BJ (cell line): ENCODE data around the gene AVL9. TPM values are rescaled to one million over a fixed set of nuclear protein-coding genes. Genes with fewer than 3 reads are reported as not detected.
"Not testable (repeated sequence)": the region's sequence is repeated elsewhere in the genome, so short reads cannot be mapped to it uniquely, and the experiment has no call there.

Experiments
- CTCF ChIA-PET: fragments of 350-600 bp; formaldehyde crosslinking; extraction: SDS; loops from one replicate; lab custom pipeline; 2021; ENCODE audit warnings: antibody characterized with exemption, inconsistent platforms; lab: Yijun Ruan, JAX
- POLR2A ChIA-PET: fragments of 300-600 bp; sonication (Branson Sonifier 250); formaldehyde crosslinking; extraction: SDS; loops from one replicate; lab custom pipeline; 2021; ENCODE audit warnings: antibody characterized with exemption; lab: Charles Lee
- DNase-seq: peaks from one replicate; pipeline ENCODE4 v3.0.0-alpha.2; 2011; ENCODE audit warnings: low read depth
- H3K27me3 ChIP-seq: 2 replicates; pipeline ENCODE4 v1.6.0; 2011; ENCODE audit warnings: low read length; ENCODE audit not compliant: control insufficient read depth, insufficient read depth
- H3K36me3 ChIP-seq: 2 replicates; pipeline ENCODE4 v1.5.1; 2011; ENCODE audit warnings: low read length; ENCODE audit not compliant: control insufficient read depth, insufficient read depth
- H3K4me3 ChIP-seq: 2 replicates; pipeline ENCODE4 v1.5.1; 2011; ENCODE audit warnings: low read depth, mild to moderate bottlenecking, control low read depth, low read length
- polyA plus RNA-seq: library from polyadenylated mRNA; depleted of rRNA; stranded (reverse); fragments of >200 nt; gene quantifications from 2 replicates; pipeline ENCODE4 v1.2.3, GENCODE V29; 2011
- TF ChIP-seq, protein P1 (sequence below): IDR thresholded peaks from 2 replicates; pipeline ENCODE4 v1.5.1; 2011; ENCODE audit warnings: low read depth, mild to moderate bottlenecking, control low read depth, inconsistent platforms, low read length, moderate library complexity; ENCODE audit not compliant: insufficient read depth

Gene AVL9
- polyA plus RNA-seq, 1 experiment: 12.0 TPM

DNA sequence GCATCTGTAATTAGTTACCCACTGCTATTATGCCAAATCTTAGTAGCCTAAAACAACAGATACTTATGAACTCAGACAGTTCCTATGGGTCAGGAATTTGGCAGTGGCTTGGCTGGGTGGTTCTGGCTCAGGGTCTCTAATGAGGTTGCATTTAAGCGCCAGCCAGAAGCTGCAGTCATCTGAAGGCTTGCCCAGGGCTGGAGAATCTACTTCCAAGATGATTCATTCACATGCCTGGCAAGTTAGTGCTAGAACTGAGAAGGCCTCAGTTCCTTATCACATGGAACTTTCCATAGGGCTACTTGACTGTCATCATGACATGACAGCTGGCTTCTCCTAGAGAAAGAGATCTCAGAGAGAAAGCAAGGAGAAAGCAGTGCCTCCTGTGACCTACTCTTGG is 121.3 kb downstream of the AVL9 start:
- Histone ChIP-seq H3K27me3 (no peaks in the 10 kb centered on the region), H3K36me3 (no peaks in the 10 kb centered on the region), H3K4me3 (no peak overlapping the region)
- peak; percentile 53 for DNase-seq
- ChIA-PET POLR2A (no interaction called here), CTCF (no interaction called here)
- TF ChIP-seq, protein P1, sequence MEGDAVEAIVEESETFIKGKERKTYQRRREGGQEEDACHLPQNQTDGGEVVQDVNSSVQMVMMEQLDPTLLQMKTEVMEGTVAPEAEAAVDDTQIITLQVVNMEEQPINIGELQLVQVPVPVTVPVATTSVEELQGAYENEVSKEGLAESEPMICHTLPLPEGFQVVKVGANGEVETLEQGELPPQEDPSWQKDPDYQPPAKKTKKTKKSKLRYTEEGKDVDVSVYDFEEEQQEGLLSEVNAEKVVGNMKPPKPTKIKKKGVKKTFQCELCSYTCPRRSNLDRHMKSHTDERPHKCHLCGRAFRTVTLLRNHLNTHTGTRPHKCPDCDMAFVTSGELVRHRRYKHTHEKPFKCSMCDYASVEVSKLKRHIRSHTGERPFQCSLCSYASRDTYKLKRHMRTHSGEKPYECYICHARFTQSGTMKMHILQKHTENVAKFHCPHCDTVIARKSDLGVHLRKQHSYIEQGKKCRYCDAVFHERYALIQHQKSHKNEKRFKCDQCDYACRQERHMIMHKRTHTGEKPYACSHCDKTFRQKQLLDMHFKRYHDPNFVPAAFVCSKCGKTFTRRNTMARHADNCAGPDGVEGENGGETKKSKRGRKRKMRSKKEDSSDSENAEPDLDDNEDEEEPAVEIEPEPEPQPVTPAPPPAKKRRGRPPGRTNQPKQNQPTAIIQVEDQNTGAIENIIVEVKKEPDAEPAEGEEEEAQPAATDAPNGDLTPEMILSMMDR: no peak

DNA sequence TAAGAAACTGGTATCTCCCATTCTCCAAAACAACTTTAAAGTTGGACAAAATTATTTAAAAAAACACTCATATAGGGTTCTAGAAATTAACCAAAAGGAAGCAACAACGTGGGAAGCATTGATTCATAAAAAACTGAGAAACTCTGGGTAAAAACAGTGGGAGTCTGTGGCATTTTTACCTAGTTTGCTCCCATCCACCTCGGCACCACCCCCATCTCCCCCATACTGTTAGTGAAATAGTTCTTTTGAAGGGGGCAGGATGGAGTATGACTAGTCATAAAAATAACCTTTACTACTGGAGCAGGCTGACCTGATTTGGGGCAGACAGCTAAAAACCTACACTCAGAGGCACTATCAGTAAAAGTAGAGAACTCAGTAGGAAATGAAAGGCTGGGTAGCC is 123.2 kb downstream of the AVL9 start:
- ChIA-PET CTCF (no interaction called here), POLR2A (no interaction called here)
- H3K27me3 ChIP-seq: no peaks in the 10 kb centered on the region
- DNase-seq: no peak
- TF ChIP-seq, protein P1: no peak
- no peak overlapping the region for H3K4me3 ChIP-seq
- no peaks in the 10 kb centered on the region for H3K36me3 ChIP-seq

DNA sequence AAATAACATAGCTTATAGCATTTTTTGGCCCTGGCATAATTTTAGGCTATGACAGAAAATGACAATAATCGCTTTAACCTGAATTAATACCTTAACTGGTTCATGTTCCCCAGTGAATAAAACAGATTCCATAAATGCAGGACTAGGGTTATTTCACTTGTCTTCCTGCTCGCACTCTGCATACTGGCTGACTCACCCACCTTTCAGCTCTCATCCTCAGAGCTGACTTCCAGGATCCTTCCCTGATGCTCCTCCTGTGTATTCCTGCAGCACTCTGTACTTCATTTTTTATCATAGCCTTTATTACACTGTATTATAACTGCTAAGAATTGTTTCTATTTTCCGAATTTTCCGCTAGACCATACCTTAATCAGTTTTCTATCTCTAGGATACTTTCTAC is 123.7 kb downstream of the AVL9 start:
- Histone ChIP-seq H3K27me3 (no peaks in the 10 kb centered on the region), H3K4me3 (no peak overlapping the region), H3K36me3 (no peaks in the 10 kb centered on the region)
- no peak for DNase-seq
- CTCF ChIA-PET: no interaction called here
- TF ChIP-seq, protein P1: no peak
- POLR2A ChIA-PET: no interaction called here

DNA sequence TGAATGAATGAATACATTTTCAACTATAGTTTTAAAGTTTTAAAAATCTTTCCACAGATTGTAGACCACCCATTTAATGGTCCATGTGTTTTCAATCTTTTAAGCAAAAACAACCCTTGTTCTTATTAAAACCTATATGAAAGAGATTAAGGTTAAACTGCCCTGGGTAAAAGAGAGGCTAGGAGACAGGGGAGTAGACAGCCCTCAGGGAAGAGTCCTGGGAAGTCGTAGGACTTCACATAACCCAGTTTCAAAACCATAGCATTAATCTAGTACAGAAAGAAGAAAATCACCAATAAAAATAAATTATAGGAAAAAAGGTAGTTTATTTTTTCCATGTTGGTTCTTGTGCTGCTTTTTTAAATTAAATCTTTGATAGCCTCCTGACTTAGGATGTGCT is 124.1 kb downstream of the AVL9 start:
- DNase-seq, CTCF ChIA-PET, H3K27me3 ChIP-seq, POLR2A ChIA-PET, H3K4me3 ChIP-seq, H3K36me3 ChIP-seq: not testable (repeated sequence)

DNA sequence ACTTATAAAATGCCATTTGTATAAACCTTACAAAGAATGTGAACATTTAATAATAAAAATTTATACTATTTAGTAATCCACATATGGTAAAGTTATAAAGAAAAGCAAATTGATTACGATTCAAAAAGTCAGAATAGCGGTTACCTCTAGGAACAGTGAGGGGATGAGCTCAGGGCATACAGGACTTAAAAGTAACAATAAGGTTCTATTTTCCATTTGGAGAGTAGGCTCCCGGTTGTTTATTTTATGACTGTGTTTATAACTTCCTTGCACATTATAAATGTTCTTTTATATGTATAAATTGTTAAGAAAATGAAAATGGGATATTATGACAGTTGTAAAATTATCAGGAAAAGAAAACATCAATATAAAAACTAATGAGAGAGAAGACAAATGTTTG is 135.7 kb downstream of the AVL9 start:
- TF ChIP-seq, protein P1: no peak
- H3K4me3 ChIP-seq: no peak overlapping the region
- ChIA-PET CTCF (no interaction called here), POLR2A (no interaction called here)
- H3K27me3 ChIP-seq: no peaks in the 10 kb centered on the region
- no peak for DNase-seq
- no peaks in the 10 kb centered on the region for H3K36me3 ChIP-seq

DNA sequence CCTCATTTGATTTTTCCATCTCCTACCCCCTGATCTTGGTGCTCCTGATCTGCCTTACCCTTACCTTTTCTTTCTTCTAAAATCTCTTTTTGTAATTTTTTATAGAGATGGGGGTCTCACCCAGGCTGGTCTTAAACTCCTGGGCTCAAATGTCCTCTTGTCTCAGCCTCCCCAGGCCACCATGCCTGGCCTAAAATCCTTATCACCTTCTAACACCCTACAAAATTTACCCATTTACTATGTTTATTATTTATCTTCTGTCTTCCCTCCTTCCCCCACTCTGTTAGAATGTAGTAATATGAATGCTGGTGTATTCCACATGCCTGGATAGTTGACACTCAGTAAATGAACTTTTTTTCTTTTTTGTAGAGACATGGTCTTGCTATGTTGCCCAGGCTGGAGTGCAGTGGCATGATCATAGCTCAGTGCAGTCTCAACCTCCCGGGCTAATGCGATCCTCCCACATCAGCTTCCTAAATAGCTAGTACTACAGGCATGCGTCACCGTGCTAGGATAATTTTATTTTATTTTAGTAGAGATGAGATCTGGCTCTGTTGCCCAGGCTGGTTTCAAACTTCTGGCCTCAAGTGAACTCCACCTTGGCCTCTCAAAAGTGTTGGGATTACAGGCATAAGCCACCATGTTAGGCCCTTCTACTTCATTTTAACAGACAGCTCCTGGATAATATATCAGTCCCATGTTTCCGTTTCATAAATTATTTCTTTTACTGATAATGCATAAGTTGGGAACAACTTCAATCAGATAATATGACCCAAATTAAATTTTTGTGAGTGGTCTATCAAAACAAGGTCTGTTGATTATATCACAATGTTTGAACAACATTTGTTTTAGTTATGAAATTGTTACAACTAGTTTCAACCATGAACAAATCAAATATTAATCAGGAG is 136.6 kb downstream of the AVL9 start:
- H3K27me3 ChIP-seq, DNase-seq, H3K36me3 ChIP-seq, CTCF ChIA-PET, H3K4me3 ChIP-seq, POLR2A ChIA-PET: not testable (repeated sequence)

DNA sequence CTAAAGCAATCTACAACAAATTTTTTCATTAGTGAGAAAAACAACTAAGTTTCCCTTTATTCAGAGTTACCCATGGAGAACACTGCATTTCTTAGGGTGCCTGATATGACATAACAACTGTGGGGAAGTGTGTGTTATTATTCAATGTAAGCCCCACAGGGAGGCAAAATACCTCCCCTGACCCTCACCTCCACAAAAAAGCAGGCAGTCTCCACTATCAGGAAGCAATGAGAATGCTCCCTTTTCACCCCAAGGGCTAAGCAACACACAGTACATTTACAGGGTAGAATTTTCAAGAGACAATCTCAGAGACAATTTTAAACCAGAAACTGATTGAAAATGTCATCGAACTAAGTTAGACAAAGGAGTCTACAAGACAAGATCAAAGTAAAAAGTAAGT is 138.2 kb downstream of the AVL9 start:
- DNase-seq, H3K27me3 ChIP-seq, POLR2A ChIA-PET, CTCF ChIA-PET, H3K36me3 ChIP-seq, H3K4me3 ChIP-seq: not testable (repeated sequence)

DNA sequence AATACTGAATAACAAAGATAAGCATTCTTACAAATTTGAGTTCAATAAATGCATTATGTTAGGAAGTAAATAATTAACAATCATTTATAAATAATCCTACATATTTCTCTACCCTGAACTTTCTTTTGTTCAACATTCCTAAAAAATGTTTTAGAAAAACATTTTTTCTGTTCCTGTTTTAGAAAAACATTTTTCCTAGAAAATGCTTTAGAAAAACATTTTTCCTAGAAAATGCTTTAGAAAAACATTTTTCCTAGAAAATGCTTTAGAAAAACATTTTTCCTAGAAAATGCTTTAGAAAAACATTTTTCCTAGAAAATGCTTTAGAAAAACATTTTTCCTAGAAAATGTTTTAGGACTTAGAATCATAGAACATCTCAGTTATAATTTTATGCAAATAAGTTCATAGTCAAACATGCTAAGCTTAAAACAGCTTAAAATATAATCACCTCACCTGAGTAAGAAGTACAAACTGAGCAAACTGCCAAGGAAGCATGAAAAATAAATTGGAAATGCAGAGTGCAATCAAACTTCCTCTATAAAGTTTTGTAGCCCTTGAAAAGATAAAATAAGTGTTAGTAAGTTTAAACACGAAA is 139.6 kb downstream of the AVL9 start:
- H3K36me3 ChIP-seq, DNase-seq, H3K27me3 ChIP-seq, H3K4me3 ChIP-seq, POLR2A ChIA-PET, CTCF ChIA-PET: not testable (repeated sequence)
